ENCODE measurements around the gene RTF2. TPM values are rescaled to one million over a fixed set of nuclear protein-coding genes. Genes with fewer than 3 reads are reported as not detected.

The RTF2 gene
- total and polyA plus RNA-seq, 2 experiments from 2014 or later = 28.2 to 53.7 TPM

- Mint-ChIP-seq H3K4me1 (peaks cover 6% of the 10 kb centered on the region), H3K36me3 (ENCODE audit: low read depth) (no peaks in the 10 kb centered on the region), H3K27ac (no peak overlapping the region), H3K4me3 (no peak overlapping the region), H3K9me3 (peaks cover 8% of the 10 kb centered on the region), H3K27me3 (ENCODE audit: insufficient read depth, low read depth, poor library complexity) (peaks cover 6% of the 10 kb centered on the region)
- Histone ChIP-seq H3K4me2 (no peak overlapping the region), H3K79me2 (replicated peaks; ENCODE audit: insufficient read depth) (no peaks in the 10 kb centered on the region), H3K27me3 (ENCODE audit: insufficient read depth) (no peaks in the 10 kb centered on the region), H3K4me1 (ENCODE audit: insufficient read depth) (no peaks in the 10 kb centered on the region), H3K36me3 (ENCODE audit: insufficient read depth) (no peaks in the 10 kb centered on the region), H3K9me2 (ENCODE audit: insufficient read depth) (no peaks in the 10 kb centered on the region), H3K4me3 (no peak overlapping the region), H2AFZ (no peak overlapping the region), H3K27ac (ENCODE audit: low read depth) (no peak overlapping the region), H4K20me1 (replicated peaks; ENCODE audit: insufficient read depth) (no peaks in the 10 kb centered on the region), H3F3A (replicated peaks; ENCODE audit: low read depth) (no peaks in the 10 kb centered on the region)
- TF ChIP-seq CREB1 (CRISPR knock-in tag; IDR thresholded peaks at IDR 0.05; ENCODE audit: low read depth) (no peak), JUNB (IDR thresholded peaks at IDR 0.05; ENCODE audit: unreplicated experiment) (no peak), STAT1 (IDR thresholded peaks at IDR 0.05; ENCODE audit: unreplicated experiment) (no peak), NANOG (IDR thresholded peaks at IDR 0.05; ENCODE audit: borderline replicate concordance) (no peak), ETS1 (IDR thresholded peaks at IDR 0.05) (no peak), ZNF462 (CRISPR knock-in tag; IDR thresholded peaks at IDR 0.05) (no peak), EZH2phosphoT487 (IDR thresholded peaks at IDR 0.05; ENCODE audit: unreplicated experiment) (no peak), EZH2 (IDR thresholded peaks at IDR 0.05; ENCODE audit: low read depth, unreplicated experiment) (no peak), ZNF114 (CRISPR knock-in tag; IDR thresholded peaks at IDR 0.05) (no peak), CTCF (conservative IDR thresholded peaks at IDR 0.05; ENCODE audit: low read depth in 2 of 2) (no peak), POLR2AphosphoS5 (IDR thresholded peaks at IDR 0.05; ENCODE audit: low read depth) (no peak), ZNF331 (CRISPR knock-in tag; IDR thresholded peaks at IDR 0.05; ENCODE audit: low read depth) (no peak)
- TF ChIP-seq, protein P1, sequence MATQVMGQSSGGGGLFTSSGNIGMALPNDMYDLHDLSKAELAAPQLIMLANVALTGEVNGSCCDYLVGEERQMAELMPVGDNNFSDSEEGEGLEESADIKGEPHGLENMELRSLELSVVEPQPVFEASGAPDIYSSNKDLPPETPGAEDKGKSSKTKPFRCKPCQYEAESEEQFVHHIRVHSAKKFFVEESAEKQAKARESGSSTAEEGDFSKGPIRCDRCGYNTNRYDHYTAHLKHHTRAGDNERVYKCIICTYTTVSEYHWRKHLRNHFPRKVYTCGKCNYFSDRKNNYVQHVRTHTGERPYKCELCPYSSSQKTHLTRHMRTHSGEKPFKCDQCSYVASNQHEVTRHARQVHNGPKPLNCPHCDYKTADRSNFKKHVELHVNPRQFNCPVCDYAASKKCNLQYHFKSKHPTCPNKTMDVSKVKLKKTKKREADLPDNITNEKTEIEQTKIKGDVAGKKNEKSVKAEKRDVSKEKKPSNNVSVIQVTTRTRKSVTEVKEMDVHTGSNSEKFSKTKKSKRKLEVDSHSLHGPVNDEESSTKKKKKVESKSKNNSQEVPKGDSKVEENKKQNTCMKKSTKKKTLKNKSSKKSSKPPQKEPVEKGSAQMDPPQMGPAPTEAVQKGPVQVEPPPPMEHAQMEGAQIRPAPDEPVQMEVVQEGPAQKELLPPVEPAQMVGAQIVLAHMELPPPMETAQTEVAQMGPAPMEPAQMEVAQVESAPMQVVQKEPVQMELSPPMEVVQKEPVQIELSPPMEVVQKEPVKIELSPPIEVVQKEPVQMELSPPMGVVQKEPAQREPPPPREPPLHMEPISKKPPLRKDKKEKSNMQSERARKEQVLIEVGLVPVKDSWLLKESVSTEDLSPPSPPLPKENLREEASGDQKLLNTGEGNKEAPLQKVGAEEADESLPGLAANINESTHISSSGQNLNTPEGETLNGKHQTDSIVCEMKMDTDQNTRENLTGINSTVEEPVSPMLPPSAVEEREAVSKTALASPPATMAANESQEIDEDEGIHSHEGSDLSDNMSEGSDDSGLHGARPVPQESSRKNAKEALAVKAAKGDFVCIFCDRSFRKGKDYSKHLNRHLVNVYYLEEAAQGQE (IDR thresholded peaks at IDR 0.05; ENCODE audit: unreplicated experiment) = no peak
- DNase-seq (ENCODE audit: low spot score) = no peak
- no peak for ATAC-seq
Observed at GRCh38 chr20:56552911-56553629, 84.6 kb downstream of the RTF2 start.
